Esophagus squamous epithelium (tissue), 4 donors: ENCODE measurements around the gene GMDS.

Experiments used
- POLR2A ChIP-seq, 4 donors: fragments of 450-650 bp; IDR thresholded peaks; one replicate each; pipeline ENCODE4 v1.6.1; 2017; ENCODE audit warnings: antibody characterized with exemption in 4 of 4, mild to moderate bottlenecking in 4 of 4, moderate library complexity in 3 of 4
- TF ChIP-seq, protein P1 (sequence below), 6 experiments: fragments of 450-650 bp in 4 of 6; fragments of 200-600 bp in 2 of 6; sonication (generic) in 2 of 6; IDR thresholded peaks; one replicate each; pipeline ENCODE4 v1.5.1; 2016 to 2019; ENCODE audit warnings: antibody characterized with exemption in 6 of 6, mild to moderate bottlenecking in 4 of 6, moderate library complexity in 4 of 6

GRCh38 chr6:1949538-1949937 lies 295.9 kb downstream of the GMDS start:
- TF ChIP-seq, protein P1, sequence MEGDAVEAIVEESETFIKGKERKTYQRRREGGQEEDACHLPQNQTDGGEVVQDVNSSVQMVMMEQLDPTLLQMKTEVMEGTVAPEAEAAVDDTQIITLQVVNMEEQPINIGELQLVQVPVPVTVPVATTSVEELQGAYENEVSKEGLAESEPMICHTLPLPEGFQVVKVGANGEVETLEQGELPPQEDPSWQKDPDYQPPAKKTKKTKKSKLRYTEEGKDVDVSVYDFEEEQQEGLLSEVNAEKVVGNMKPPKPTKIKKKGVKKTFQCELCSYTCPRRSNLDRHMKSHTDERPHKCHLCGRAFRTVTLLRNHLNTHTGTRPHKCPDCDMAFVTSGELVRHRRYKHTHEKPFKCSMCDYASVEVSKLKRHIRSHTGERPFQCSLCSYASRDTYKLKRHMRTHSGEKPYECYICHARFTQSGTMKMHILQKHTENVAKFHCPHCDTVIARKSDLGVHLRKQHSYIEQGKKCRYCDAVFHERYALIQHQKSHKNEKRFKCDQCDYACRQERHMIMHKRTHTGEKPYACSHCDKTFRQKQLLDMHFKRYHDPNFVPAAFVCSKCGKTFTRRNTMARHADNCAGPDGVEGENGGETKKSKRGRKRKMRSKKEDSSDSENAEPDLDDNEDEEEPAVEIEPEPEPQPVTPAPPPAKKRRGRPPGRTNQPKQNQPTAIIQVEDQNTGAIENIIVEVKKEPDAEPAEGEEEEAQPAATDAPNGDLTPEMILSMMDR (IDR thresholded peaks at IDR 0.05): no peak
- no peak for TF ChIP-seq POLR2A (IDR thresholded peaks at IDR 0.05)
